H9 (cell line): ENCODE measurements around the gene KEAP1. TPM values are rescaled to one million over a fixed set of nuclear protein-coding genes. Genes with fewer than 3 reads are reported as not detected.

Experiments used
- DNase-seq: peaks from one replicate; pipeline ENCODE4 v3.0.0-alpha.2; 2017
- H2AFZ ChIP-seq: one replicate; pipeline ENCODE4 v1.6.1; 2013; ENCODE audit warnings: mild to moderate bottlenecking, low read length, control low read depth, moderate library complexity
- H2AK5ac ChIP-seq: 2 replicates; pipeline ENCODE4 v1.6.1; 2013; ENCODE audit warnings: low read length, control low read depth, mixed read lengths; ENCODE audit not compliant: insufficient read length
- H2BK120ac ChIP-seq: one replicate; pipeline ENCODE4 v1.6.1; 2013; ENCODE audit warnings: low read depth, mild to moderate bottlenecking, low read length, control low read depth, inconsistent platforms; ENCODE audit not compliant: poor library complexity, severe bottlenecking
- H2BK12ac ChIP-seq: 2 replicates; pipeline ENCODE4 v1.6.1; 2013; ENCODE audit warnings: low read length, control low read depth, mixed read lengths, low read depth; ENCODE audit not compliant: insufficient read length
- H2BK15ac ChIP-seq: 2 replicates; pipeline ENCODE4 v1.6.1; 2013; ENCODE audit warnings: low read depth, low read length, control low read depth
- H2BK20ac ChIP-seq: one replicate; pipeline ENCODE4 v1.6.1; 2013; ENCODE audit warnings: low read depth, mild to moderate bottlenecking, low read length, control low read depth, inconsistent platforms; ENCODE audit not compliant: poor library complexity, severe bottlenecking
- H2BK5ac ChIP-seq: 2 replicates; pipeline ENCODE4 v1.6.1; 2013; ENCODE audit warnings: low read length, control low read depth, mixed read lengths; ENCODE audit not compliant: insufficient read length
- H3K14ac ChIP-seq: 2 replicates; pipeline ENCODE4 v1.6.1; 2013; ENCODE audit warnings: low read length, control low read depth; ENCODE audit not compliant: insufficient read depth
- H3K18ac ChIP-seq: 2 replicates; pipeline ENCODE4 v1.6.1; 2013; ENCODE audit warnings: low read depth, mild to moderate bottlenecking, mixed read lengths, low read length, control low read depth; ENCODE audit not compliant: insufficient read length
- H3K23ac ChIP-seq: 2 replicates; pipeline ENCODE4 v1.6.1; 2013; ENCODE audit warnings: low read length, control low read depth, mixed read lengths, low read depth; ENCODE audit not compliant: insufficient read length
- H3K23me2 ChIP-seq: 2 replicates; pipeline ENCODE4 v1.6.1; 2013; ENCODE audit warnings: low read depth, mild to moderate bottlenecking, mixed read lengths, low read length, control low read depth; ENCODE audit not compliant: insufficient read length, poor library complexity, severe bottlenecking
- H3K27ac ChIP-seq: 2 replicates; pipeline ENCODE4 v1.5.1; 2013; ENCODE audit warnings: low read length, control low read depth, mixed read lengths, low read depth; ENCODE audit not compliant: insufficient read length
- H3K27me3 ChIP-seq: 2 replicates; pipeline ENCODE4 v1.6.1; 2013; ENCODE audit warnings: low read length, control low read depth, inconsistent platforms; ENCODE audit not compliant: insufficient read depth
- H3K4ac ChIP-seq: 2 replicates; pipeline ENCODE4 v1.6.1; 2013; ENCODE audit warnings: low read depth, mild to moderate bottlenecking, control low read depth, inconsistent platforms, low read length, moderate library complexity
- H3K4me1 ChIP-seq: 2 replicates; pipeline ENCODE4 v1.6.1; 2013; ENCODE audit warnings: low read length, control low read depth, inconsistent platforms; ENCODE audit not compliant: insufficient read depth
- H3K4me2 ChIP-seq: 2 replicates; pipeline ENCODE4 v1.6.1; 2013; ENCODE audit warnings: low read length, control low read depth, mixed read lengths; ENCODE audit not compliant: insufficient read length, insufficient read depth
- H3K56ac ChIP-seq: 2 replicates; pipeline ENCODE4 v1.6.1; 2013; ENCODE audit warnings: low read depth, mild to moderate bottlenecking, mixed read lengths, low read length, control low read depth; ENCODE audit not compliant: insufficient read length
- H3K79me1 ChIP-seq: 2 replicates; pipeline ENCODE4 v1.6.1; 2013; ENCODE audit warnings: low read depth, mild to moderate bottlenecking, moderate library complexity, low read length, control low read depth, inconsistent platforms; ENCODE audit not compliant: insufficient read depth, poor library complexity, severe bottlenecking
- H3K79me2 ChIP-seq: 2 replicates; pipeline ENCODE4 v1.6.1; 2013; ENCODE audit warnings: low read length, control low read depth, inconsistent platforms; ENCODE audit not compliant: insufficient read depth
- H3K9ac ChIP-seq: 2 replicates; pipeline ENCODE4 v1.6.1; 2013; ENCODE audit warnings: low read length, control low read depth, mixed read lengths; ENCODE audit not compliant: insufficient read length; ENCODE audit errors: extremely low read depth
- H3K9me3 ChIP-seq: one replicate; pipeline ENCODE4 v1.6.1; 2013; ENCODE audit warnings: low read depth, low read length, inconsistent platforms; ENCODE audit not compliant: control insufficient read depth
- H3T11ph ChIP-seq: one replicate; pipeline ENCODE4 v1.6.1; 2013; ENCODE audit warnings: mild to moderate bottlenecking, low read length, control low read depth, inconsistent platforms
- H4K20me1 ChIP-seq: one replicate; pipeline ENCODE4 v1.6.1; 2013; ENCODE audit not compliant: control insufficient read depth, insufficient read length, insufficient read depth
- H4K5ac ChIP-seq: 2 replicates; pipeline ENCODE4 v1.6.1; 2013; ENCODE audit warnings: low read depth, mild to moderate bottlenecking, mixed read lengths, low read length, control low read depth; ENCODE audit not compliant: insufficient read length
- H4K8ac ChIP-seq: replicated peaks from 2 replicates; pipeline ENCODE4 v1.6.1; 2013; ENCODE audit warnings: low read length, control low read depth, mixed read lengths, low read depth; ENCODE audit not compliant: insufficient read length
- H4K91ac ChIP-seq: 2 replicates; pipeline ENCODE4 v1.6.1; 2013; ENCODE audit warnings: low read depth, mild to moderate bottlenecking, moderate library complexity, mixed read lengths, low read length, control low read depth; ENCODE audit not compliant: insufficient read length
- H3K27ac Mint-ChIP-seq, 3 experiments: 2 replicates in 2 of 3; 3 replicates in 1 of 3; pipeline ENCODE4 v1.8.0; 2020 to 2021; ENCODE audit warnings: mixed read lengths in 3 of 3, mild to moderate bottlenecking in 1 of 3, moderate library complexity in 1 of 3
- H3K27me3 Mint-ChIP-seq: 2 replicates; pipeline ENCODE4 v1.8.0; 2021; ENCODE audit warnings: low read depth, mild to moderate bottlenecking, moderate library complexity, mixed read lengths
- H3K36me3 Mint-ChIP-seq, 3 experiments: 2 replicates in 2 of 3; 3 replicates in 1 of 3; pipeline ENCODE4 v1.8.0; 2020 to 2021; ENCODE audit warnings: low read depth in 3 of 3, mixed read lengths in 3 of 3; ENCODE audit not compliant: insufficient read depth in 1 of 3
- H3K4me1 Mint-ChIP-seq, 2 experiments: 2 replicates each; pipeline ENCODE4 v1.8.0; 2020; ENCODE audit warnings: mixed read lengths in 2 of 2
- H3K4me3 Mint-ChIP-seq, 2 experiments: 2 replicates in 1 of 2; 3 replicates in 1 of 2; pipeline ENCODE4 v1.8.0; 2020 to 2021; ENCODE audit warnings: mild to moderate bottlenecking in 2 of 2, mixed read lengths in 2 of 2, moderate library complexity in 1 of 2
- H3K9me3 Mint-ChIP-seq, 2 experiments: 2 replicates in 1 of 2; 3 replicates in 1 of 2; pipeline ENCODE4 v1.8.0; 2020; ENCODE audit warnings: mild to moderate bottlenecking in 2 of 2, mixed read lengths in 2 of 2, moderate library complexity in 1 of 2
- CTCF ChIP-seq: fragments of 200-600 bp; sonication (generic); conservative IDR thresholded peaks from 3 replicates; pipeline ENCODE4 v1.8.0; 2021; ENCODE audit warnings: antibody characterized with exemption, mild to moderate bottlenecking
- WGBS: extraction: QIAGEN DNeasy Blood & Tissue Kit; methylation state at CpG from one replicate; pipeline ENCODE4 v1.1.7; 2013; ENCODE audit warnings: missing lambda C conversion rate, low lambda C conversion rate, mixed read lengths; ENCODE audit not compliant: insufficient read length; ENCODE audit errors: extremely low coverage; 5-methylcytosine and 5-hydroxymethylcytosine counted together
- total RNA-seq: library from RNA; stranded (reverse); gene quantifications from 2 replicates; pipeline ENCODE4 v1.2.1, GENCODE V29; 2021

The KEAP1 gene
- total RNA-seq, 1 experiment from 2014 or later: 88.7 TPM

GRCh38 chr19:10546817-10547216 is 43.7 kb upstream of the KEAP1 start:
- no peaks in the 10 kb centered on the region for H3K9me3 ChIP-seq
- no peak overlapping the region for H3K9ac ChIP-seq
- H3K23ac ChIP-seq: no peak overlapping the region
- no peaks in the 10 kb centered on the region for H3K27me3 Mint-ChIP-seq
- H3K23me2 ChIP-seq: no peaks in the 10 kb centered on the region
- H3K9me3 Mint-ChIP-seq: no peaks in the 10 kb centered on the region
- H4K20me1 ChIP-seq: no peaks in the 10 kb centered on the region
- H4K8ac ChIP-seq: no peak overlapping the region
- H3K27ac ChIP-seq: no peak overlapping the region
- H2BK15ac ChIP-seq: no peak overlapping the region
- H3K27ac Mint-ChIP-seq: no peak overlapping the region
- no peak overlapping the region for H4K5ac ChIP-seq
- H3K4ac ChIP-seq: no peak overlapping the region
- no peak overlapping the region for H2AFZ ChIP-seq
- H2AK5ac ChIP-seq: no peak overlapping the region
- H3K14ac ChIP-seq: no peak overlapping the region
- H3K4me1 Mint-ChIP-seq: peaks cover 4 to 12% of the 10 kb centered on the region in 2 experiments
- H3K36me3 Mint-ChIP-seq: peaks cover 23 to 45% (median 40%) of the 10 kb centered on the region in 3 experiments; a peak in 6 of 7 replicates
- no peak overlapping the region for H3K4me3 Mint-ChIP-seq
- H3K4me2 ChIP-seq: no peak overlapping the region
- H3T11ph ChIP-seq: no peak overlapping the region
- H3K4me1 ChIP-seq: no peaks in the 10 kb centered on the region
- DNase-seq: no peak
- H2BK12ac ChIP-seq: no peak overlapping the region
- no peak overlapping the region for H2BK20ac ChIP-seq
- no peaks in the 10 kb centered on the region for H3K27me3 ChIP-seq
- no peak overlapping the region for H4K91ac ChIP-seq
- H3K79me2 ChIP-seq: no peaks in the 10 kb centered on the region
- no peak overlapping the region for H3K56ac ChIP-seq
- H2BK5ac ChIP-seq: no peak overlapping the region
- H3K18ac ChIP-seq: no peak overlapping the region
- WGBS: no CpG with 5 or more reads among the region's 17 CpGs
- no peak overlapping the region for H2BK120ac ChIP-seq
- TF ChIP-seq CTCF: no peak
- H3K79me1 ChIP-seq: no peaks in the 10 kb centered on the region
